IMR-90 (cell line): Measurements from ENCODE around the gene ZC2HC1C. TPM values are rescaled to one million over a fixed set of nuclear protein-coding genes. Genes with fewer than 3 reads are reported as not detected.

Experiments
- ATAC-seq: fragments of 200-7000 bp; cut with Tn5 transposase; 2 replicates; pipeline ENCODE4 v1.9.1; 2020; ENCODE audit warnings: low read depth, mild to moderate bottlenecking, moderate library complexity
- BruUV-seq: library from RNA; stranded (reverse); fragments of 400-500 nt; replicated peaks from 2 replicates; lab custom pipeline; 2021; lab: Mats Ljungman, UMichigan
- CTCF ChIA-PET: fragments of 300-600 bp; formaldehyde crosslinking; extraction: SDS; loops from one replicate; lab custom pipeline; 2021; ENCODE audit warnings: antibody characterized with exemption; lab: Yijun Ruan, JAX
- POLR2A ChIA-PET: fragments of 300-600 bp; sonication (Branson Sonifier 250); formaldehyde crosslinking; loops from one replicate; lab custom pipeline; 2022; ENCODE audit warnings: antibody characterized with exemption; ENCODE audit not compliant: unreplicated experiment; lab: Charles Lee
- DNase-seq: peaks from one replicate; pipeline ENCODE4 v3.0.0; 2013
- H2AFZ ChIP-seq: replicated peaks from 2 replicates; pipeline ENCODE3; 2013; ENCODE audit warnings: low read length, mild to moderate bottlenecking; ENCODE audit not compliant: poor library complexity
- H2AK5ac ChIP-seq: 2 replicates; pipeline ENCODE4 v1.6.1; 2013; ENCODE audit warnings: low read depth, low read length, inconsistent platforms
- H2AK9ac ChIP-seq: replicated peaks from 2 replicates; pipeline ENCODE3; 2013; ENCODE audit warnings: mild to moderate bottlenecking, low read depth, low read length, moderate library complexity; ENCODE audit not compliant: poor library complexity
- H2BK120ac ChIP-seq: 2 replicates; pipeline ENCODE4 v1.6.1; 2013; ENCODE audit warnings: low read depth, low read length, inconsistent platforms
- H2BK15ac ChIP-seq: 3 replicates; pipeline ENCODE4 v1.6.1; 2013; ENCODE audit warnings: low read depth, low read length, inconsistent platforms
- H2BK20ac ChIP-seq: 2 replicates; pipeline ENCODE4 v1.6.1; 2013; ENCODE audit warnings: low read depth, mild to moderate bottlenecking, inconsistent platforms, low read length, moderate library complexity
- H2BK5ac ChIP-seq: 2 replicates; pipeline ENCODE4 v1.6.1; 2013; ENCODE audit warnings: mild to moderate bottlenecking, low read depth, low read length, inconsistent platforms; ENCODE audit not compliant: poor library complexity, severe bottlenecking
- H3K14ac ChIP-seq: replicated peaks from 2 replicates; pipeline ENCODE4 v1.6.1; 2013; ENCODE audit warnings: low read depth, low read length, inconsistent platforms
- H3K18ac ChIP-seq: 2 replicates; pipeline ENCODE4 v1.6.1; 2013; ENCODE audit warnings: low read depth, low read length, control low read depth
- H3K23ac ChIP-seq: 2 replicates; pipeline ENCODE4 v1.6.1; 2013; ENCODE audit warnings: low read depth, low read length, inconsistent platforms
- H3K27ac ChIP-seq: 2 replicates; pipeline ENCODE4 v1.5.1; 2013; ENCODE audit warnings: mild to moderate bottlenecking, control low read depth, low read length; ENCODE audit not compliant: insufficient read depth
- H3K27me3 ChIP-seq: 2 replicates; pipeline ENCODE4 v1.6.1; 2013; ENCODE audit warnings: low read length; ENCODE audit not compliant: control insufficient read depth, insufficient read depth
- H3K36me3 ChIP-seq: 2 replicates; pipeline ENCODE4 v1.6.1; 2013; ENCODE audit warnings: low read length, mixed read lengths; ENCODE audit not compliant: control insufficient read depth, insufficient read depth
- H3K4ac ChIP-seq: 2 replicates; pipeline ENCODE4 v1.6.1; 2013; ENCODE audit warnings: low read depth, low read length, inconsistent platforms
- H3K4me1 ChIP-seq: 2 replicates; pipeline ENCODE4 v1.6.1; 2013; ENCODE audit warnings: low read length, mixed read lengths; ENCODE audit not compliant: control insufficient read depth, insufficient read depth
- H3K4me2 ChIP-seq: 2 replicates; pipeline ENCODE4 v1.6.1; 2013; ENCODE audit warnings: low read depth, mild to moderate bottlenecking, control low read depth, low read length, moderate library complexity
- H3K4me3 ChIP-seq: 2 replicates; pipeline ENCODE4 v1.5.1; 2013; ENCODE audit warnings: low read depth, mild to moderate bottlenecking, control low read depth, low read length, moderate library complexity; ENCODE audit not compliant: insufficient read depth
- H3K56ac ChIP-seq: 2 replicates; pipeline ENCODE4 v1.6.1; 2013; ENCODE audit warnings: low read length, inconsistent platforms; ENCODE audit not compliant: insufficient read depth; ENCODE audit errors: extremely low read depth
- H3K79me1 ChIP-seq, 2 experiments: 2 replicates each; pipeline ENCODE4 v1.6.1; 2013; ENCODE audit warnings: low read length in 2 of 2, inconsistent platforms in 1 of 2, low read depth in 1 of 2
- H3K9ac ChIP-seq: 2 replicates; pipeline ENCODE4 v1.6.1; 2013; ENCODE audit warnings: low read depth, low read length, control low read depth
- H3K9me1 ChIP-seq: 2 replicates; pipeline ENCODE4 v1.6.1; 2013; ENCODE audit warnings: low read length, inconsistent platforms; ENCODE audit not compliant: insufficient read depth
- H3K9me3 ChIP-seq: 2 replicates; pipeline ENCODE4 v1.6.1; 2013; ENCODE audit warnings: low read length; ENCODE audit not compliant: control insufficient read depth, insufficient read depth
- H4K20me1 ChIP-seq: 2 replicates; pipeline ENCODE4 v1.6.1; 2013; ENCODE audit warnings: low read length, inconsistent platforms; ENCODE audit not compliant: insufficient read depth
- H4K5ac ChIP-seq: 2 replicates; pipeline ENCODE4 v1.6.1; 2013; ENCODE audit warnings: mild to moderate bottlenecking, low read depth, low read length, control low read depth
- H4K8ac ChIP-seq, 2 experiments: 2 replicates each; pipeline ENCODE4 v1.6.1; 2013; ENCODE audit warnings: low read depth in 2 of 2, low read length in 2 of 2, control low read depth in 1 of 2, inconsistent platforms in 1 of 2
- H4K91ac ChIP-seq: 2 replicates; pipeline ENCODE4 v1.6.1; 2013; ENCODE audit warnings: low read depth, low read length, inconsistent platforms; ENCODE audit not compliant: insufficient read depth
- SMC3 ChIP-seq: fragments of 150-350 bp; IDR thresholded peaks from 2 replicates; pipeline ENCODE4 v1.6.1; 2016; ENCODE audit warnings: low read depth, mild to moderate bottlenecking, antibody characterized with exemption, low read length, moderate library complexity
- WGBS, 2 experiments: methylation state at CpG; one replicate each; pipeline versions ENCODE4 v1.1.5 to v1.1.7; 2013; ENCODE audit warnings: missing lambda C conversion rate in 2 of 2; ENCODE audit not compliant: insufficient read length in 1 of 2; ENCODE audit errors: extremely low coverage in 2 of 2; 5-methylcytosine and 5-hydroxymethylcytosine counted together
- dilution Hi-C: fragments of 300-500 bp; cut with HindIII; formaldehyde crosslinking; loops from one replicate; pipeline ENCODE4 v1.14.3; 2018; ENCODE audit warnings: low sequenced_read_pairs; ENCODE audit not compliant: unreplicated experiment
- in situ Hi-C: fragments of 300-500 bp; cut with MboI; formaldehyde crosslinking; loops from 3 replicates; pipeline ENCODE4 v1.14.3; 2019; ENCODE audit warnings: low sequenced_read_pairs, inconsistent platforms, mixed read lengths
- intact Hi-C: fragments of 100-400 bp; cut with micrococcal nuclease; formaldehyde crosslinking; loops from 2 replicates; pipeline ENCODE4 v1.10.0; 2022
- polyA plus RNA-seq, 3 experiments: library from polyadenylated mRNA; depleted of rRNA; stranded (reverse); fragments of >200 nt; gene quantifications; 2 replicates each; pipeline ENCODE4 v1.2.3, GENCODE V29; 2012; ENCODE audit warnings: low replicate concordance in 1 of 3
- total RNA-seq: library from RNA; depleted of rRNA; stranded (reverse); fragments of >200 nt; gene quantifications from 2 replicates; pipeline ENCODE4 v1.2.3, GENCODE V29; 2012
- TF ChIP-seq, protein P1 (sequence below): fragments of 150-350 bp; IDR thresholded peaks from 2 replicates; pipeline ENCODE4 v1.6.1; 2016; ENCODE audit warnings: low read depth, mild to moderate bottlenecking, low read length, moderate library complexity, borderline replicate concordance

The ZC2HC1C gene
- total and polyA plus RNA-seq, 2 of the 4 experiments (the other 2 are of a cell fraction), result 0.15 to 0.54 TPM

DNA sequence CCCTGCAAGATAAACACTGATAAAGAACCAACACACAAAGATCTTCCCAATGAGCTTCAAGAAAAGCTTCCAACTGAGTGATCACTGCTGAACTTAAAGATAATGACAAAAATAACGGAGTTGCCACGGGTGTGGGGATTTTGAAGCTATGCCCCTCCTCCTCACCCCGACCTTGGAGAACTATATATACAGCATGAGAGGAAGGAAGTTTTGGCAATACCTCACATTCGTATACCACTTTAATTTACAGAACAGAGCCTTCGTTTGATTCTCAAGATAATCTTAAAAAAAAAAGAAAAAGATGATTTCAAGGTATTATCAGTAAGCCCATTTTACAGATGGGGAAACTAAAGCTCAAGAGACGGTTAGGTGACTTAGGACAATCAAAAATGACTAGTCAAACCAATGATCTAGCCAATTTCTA lies 56.7 kb downstream of the ZC2HC1C start:
- H3K18ac ChIP-seq, result peak overlapping the region; percentile 65
- no peaks in the 10 kb centered on the region for H3K36me3 ChIP-seq
- peak overlapping the region; percentile 95 for H3K4ac ChIP-seq
- peak overlapping the region; percentile 82 for H3K14ac ChIP-seq
- peak overlapping the region; percentile 89 for H3K9ac ChIP-seq
- TF ChIP-seq SMC3, result no peak
- TF ChIP-seq, protein P1, sequence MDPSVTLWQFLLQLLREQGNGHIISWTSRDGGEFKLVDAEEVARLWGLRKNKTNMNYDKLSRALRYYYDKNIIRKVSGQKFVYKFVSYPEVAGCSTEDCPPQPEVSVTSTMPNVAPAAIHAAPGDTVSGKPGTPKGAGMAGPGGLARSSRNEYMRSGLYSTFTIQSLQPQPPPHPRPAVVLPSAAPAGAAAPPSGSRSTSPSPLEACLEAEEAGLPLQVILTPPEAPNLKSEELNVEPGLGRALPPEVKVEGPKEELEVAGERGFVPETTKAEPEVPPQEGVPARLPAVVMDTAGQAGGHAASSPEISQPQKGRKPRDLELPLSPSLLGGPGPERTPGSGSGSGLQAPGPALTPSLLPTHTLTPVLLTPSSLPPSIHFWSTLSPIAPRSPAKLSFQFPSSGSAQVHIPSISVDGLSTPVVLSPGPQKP, result no peak
- peak overlapping the region; percentile 97 to 100 for H4K8ac ChIP-seq
- ChIA-PET CTCF (interaction anchor here (1.1 kb wide), 1 partner anchor 180 kb away, joined by 10 read pairs; no protein-coding TSS in a partner anchor), POLR2A (no interaction called here)
- H2AFZ ChIP-seq, result peak overlapping the region; percentile 98
- DNase-seq (no peak), ATAC-seq (no peak)
- H2AK5ac ChIP-seq, result peak overlapping the region; percentile 35; the same call in 1 of the 2 replicates
- H3K27me3 ChIP-seq, result no peaks in the 10 kb centered on the region
- peak overlapping the region; percentile 46; the same call in 1 of the 2 replicates for H2BK120ac ChIP-seq
- no peak overlapping the region for H2BK15ac ChIP-seq
- H3K27ac ChIP-seq, result peak overlapping the region; percentile 93
- H4K5ac ChIP-seq, result peak overlapping the region; percentile 100
- peak overlapping the region; percentile 95 for H3K4me2 ChIP-seq
- no peaks in the 10 kb centered on the region for H4K20me1 ChIP-seq
- H3K79me1 ChIP-seq, result peaks cover 24 to 38% of the 10 kb centered on the region in 2 experiments
- intact Hi-C loops (no loop called here), dilution Hi-C loops (loop anchor here (25.0 kb wide), 1 partner anchor 186 kb away; no protein-coding TSS in a partner anchor), in situ Hi-C loops (no loop called here)
- peak overlapping the region; percentile 82 for H2BK5ac ChIP-seq
- peak overlapping the region; percentile 59; the same call in 1 of the 2 replicates for H4K91ac ChIP-seq
- H3K4me3 ChIP-seq, result peak overlapping the region; percentile 91
- H2BK20ac ChIP-seq, result no peak overlapping the region
- H3K56ac ChIP-seq, result peak overlapping the region; percentile 76; the same call in 1 of the 2 replicates
- H2AK9ac ChIP-seq, result peak overlapping the region; percentile 21
- no peaks in the 10 kb centered on the region for H3K9me3 ChIP-seq
- H3K4me1 ChIP-seq, result peaks cover 5% of the 10 kb centered on the region; the same call in 1 of the 2 replicates
- no CpG with 5 or more reads among the region's 6 CpGs for WGBS, 2 experiments
- peak overlapping the region; percentile 84 for H3K23ac ChIP-seq
- peaks cover 3% of the 10 kb centered on the region; the same call in 1 of the 2 replicates for H3K9me1 ChIP-seq
- BruUV-seq, result no TSS peak
